CD4-positive, CD25-positive, alpha-beta regulatory T cell (primary cell): ENCODE results near the gene CLMP. TPM values are rescaled to one million over a fixed set of nuclear protein-coding genes. Genes with fewer than 3 reads are reported as not detected.

Experiments
- ATAC-seq, 2 donors: fragments of 150-1000 bp; cut with Tn5 transposase; one replicate each; pipeline ENCODE4 v1.10.0; 2021; ENCODE audit warnings: low read depth in 2 of 2, moderate number of reproducible peaks in 2 of 2, moderate library complexity in 1 of 2
- DNase-seq, 3 donors: peaks; one replicate each; pipeline versions ENCODE4 v3.0.0 to v3.0.0-alpha.2; 2012 to 2022; ENCODE audit warnings: mixed read lengths in 1 of 3
- H3K27ac ChIP-seq: one replicate; pipeline ENCODE4 v1.7.0; 2013; ENCODE audit warnings: mild to moderate bottlenecking, low read length; ENCODE audit not compliant: insufficient read depth, poor library complexity, severe bottlenecking
- H3K27me3 ChIP-seq: one replicate; pipeline ENCODE4 v1.7.0; 2013; ENCODE audit warnings: low read length; ENCODE audit not compliant: control insufficient read depth, insufficient read depth
- H3K36me3 ChIP-seq: one replicate; pipeline ENCODE4 v1.7.0; 2013; ENCODE audit warnings: mild to moderate bottlenecking, low read length, moderate library complexity; ENCODE audit not compliant: control insufficient read depth, insufficient read depth
- H3K4me1 ChIP-seq: 2 replicates; pipeline ENCODE4 v1.7.0; 2013; ENCODE audit warnings: mild to moderate bottlenecking, low read length; ENCODE audit not compliant: insufficient read depth, control insufficient read depth, poor library complexity, severe bottlenecking
- H3K4me3 ChIP-seq: one replicate; pipeline ENCODE4 v1.7.0; 2013; ENCODE audit warnings: low read depth, mild to moderate bottlenecking, low read length, moderate library complexity
- H3K9me3 ChIP-seq, 2 experiments: 1 replicate in 1 of 2; 2 replicates in 1 of 2; pipeline ENCODE4 v1.7.0; 2013; ENCODE audit warnings: low read length in 2 of 2, mild to moderate bottlenecking in 1 of 2, moderate library complexity in 1 of 2; ENCODE audit not compliant: control insufficient read depth in 2 of 2
- H3K27ac Mint-ChIP-seq, 3 donors: one replicate each; pipeline ENCODE4 v1.8.0; 2020 to 2022; ENCODE audit warnings: mild to moderate bottlenecking in 3 of 3, mixed read lengths in 3 of 3, moderate library complexity in 2 of 3
- H3K27me3 Mint-ChIP-seq: one replicate; pipeline ENCODE4 v1.8.0; 2022; ENCODE audit warnings: mild to moderate bottlenecking, mixed read lengths
- H3K36me3 Mint-ChIP-seq: one replicate; pipeline ENCODE4 v1.8.0; 2020; ENCODE audit warnings: mixed read lengths
- H3K4me1 Mint-ChIP-seq, 4 donors: one replicate each; pipeline ENCODE4 v1.8.0; 2020 to 2022; ENCODE audit warnings: mixed read lengths in 4 of 4, mild to moderate bottlenecking in 1 of 4
- H3K4me3 Mint-ChIP-seq, 4 donors: one replicate each; pipeline ENCODE4 v1.8.0; 2020 to 2022; ENCODE audit warnings: mild to moderate bottlenecking in 4 of 4, mixed read lengths in 4 of 4, moderate library complexity in 3 of 4
- H3K9me3 Mint-ChIP-seq, 7 donors: one replicate each; pipeline ENCODE4 v1.8.0; 2020 to 2022; ENCODE audit warnings: mixed read lengths in 7 of 7, mild to moderate bottlenecking in 3 of 7, moderate library complexity in 2 of 7
- polyA plus RNA-seq, 4 donors: library from polyadenylated mRNA; unstranded; fragments of 300-500 nt; fragmentation: Illumina TruSeq; gene quantifications; one replicate each; pipeline ENCODE4 v1.2.3, GENCODE V29; 2021
- total RNA-seq: library from RNA; stranded (reverse); gene quantifications from one replicate; pipeline ENCODE4 v1.2.3, GENCODE V29; 2022

Gene CLMP
- total and polyA plus RNA-seq, 5 donors from 2014 or later = 0.05 to 0.23 (median 0.11) TPM

DNA sequence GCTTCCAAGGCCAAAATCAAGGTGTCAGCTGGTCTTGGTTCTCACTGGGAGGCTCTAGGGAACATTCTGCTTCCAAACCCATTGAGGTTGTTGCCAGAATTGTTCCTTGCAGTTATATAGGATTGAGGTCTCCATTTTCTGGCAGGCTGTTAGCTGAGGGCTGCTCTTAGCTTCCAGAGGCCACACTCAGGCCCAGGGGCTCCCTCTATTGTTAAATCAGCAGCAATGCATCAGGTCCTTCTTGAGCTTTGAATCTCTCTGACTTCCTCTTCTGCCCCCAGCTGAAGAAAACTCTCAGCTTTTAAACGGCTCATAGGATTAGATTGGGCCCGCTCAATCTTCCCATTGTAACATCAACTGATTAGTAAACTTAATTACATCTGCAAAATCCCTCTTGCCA is 174.1 kb downstream of the CLMP start:
- no peak overlapping the region for H3K27ac ChIP-seq
- H3K27me3 ChIP-seq = peaks cover 2% of the 10 kb centered on the region
- H3K4me3 Mint-ChIP-seq = no peak overlapping the region
- H3K4me1 Mint-ChIP-seq = peaks cover 5 to 12% (median 7%) of the 10 kb centered on the region in 4 donors
- peak in 2 of 3 donors; percentile 29 to 60 for DNase-seq
- H3K36me3 Mint-ChIP-seq = no peaks in the 10 kb centered on the region
- no peaks in the 10 kb centered on the region for H3K9me3 ChIP-seq
- no peaks in the 10 kb centered on the region for H3K9me3 Mint-ChIP-seq
- peak; percentile 71 to 75 for ATAC-seq
- H3K27ac Mint-ChIP-seq = no peak overlapping the region
- H3K4me3 ChIP-seq = no peak overlapping the region
- H3K36me3 ChIP-seq = no peaks in the 10 kb centered on the region
- H3K4me1 ChIP-seq = peaks cover 5% of the 10 kb centered on the region
- peaks cover 39% of the 10 kb centered on the region for H3K27me3 Mint-ChIP-seq

Other genes starting within 250 kb of the CLMP start
- not detected for gene BSX, start 213.4 kb downstream of the CLMP start, total RNA-seq
- gene BSX, start 213.4 kb downstream of the CLMP start, polyA plus RNA-seq = not detected
- gene HSPA8, start 133.1 kb downstream of the CLMP start, total RNA-seq = 1,352 TPM
- 1,000 to 10,000 TPM; 1,495 to 1,932 (median 1,615) TPM for gene HSPA8, start 133.1 kb downstream of the CLMP start, polyA plus RNA-seq
- gene GRAMD1B, start 235.0 kb upstream of the CLMP start, total RNA-seq = 10.8 TPM
- 1 to 10 TPM; 1.7 to 5.5 (median 4.8) TPM for gene GRAMD1B, start 235.0 kb upstream of the CLMP start, polyA plus RNA-seq